Neuron (in vitro differentiated cells): Measurements from ENCODE around the gene LEF1.
"Not testable (repeated sequence)": the region's sequence is repeated elsewhere in the genome, so short reads cannot be mapped to it uniquely, and the experiment has no call there.

ENCODE experiments used
- H2AFZ ChIP-seq: one replicate; pipeline ENCODE4 v1.6.1; 2013; ENCODE audit warnings: low read depth, mild to moderate bottlenecking, inconsistent platforms, low read length, moderate library complexity
- H3K27me3 ChIP-seq: one replicate; pipeline ENCODE4 v1.6.1; 2013; ENCODE audit warnings: low read length; ENCODE audit not compliant: insufficient read depth
- H3K36me3 ChIP-seq: one replicate; pipeline ENCODE4 v1.6.1; 2013; ENCODE audit warnings: low read length; ENCODE audit not compliant: insufficient read depth
- H3K4me1 ChIP-seq: one replicate; pipeline ENCODE4 v1.6.1; 2013; ENCODE audit warnings: low read length; ENCODE audit not compliant: insufficient read depth
- H3K4me3 ChIP-seq: 2 replicates; pipeline ENCODE4 v1.5.1; 2013; ENCODE audit warnings: mild to moderate bottlenecking, low read length, moderate library complexity
- H3K9me3 ChIP-seq: one replicate; pipeline ENCODE4 v1.6.1; 2013; ENCODE audit warnings: low read length

The LEF1 gene

GRCh38 chr4:108055787-108056186 lies 112.9 kb downstream of the LEF1 start:
- no peaks in the 10 kb centered on the region for H3K27me3 ChIP-seq
- no peaks in the 10 kb centered on the region for H3K9me3 ChIP-seq
- H3K4me3 ChIP-seq = no peak overlapping the region
- H3K4me1 ChIP-seq = no peaks in the 10 kb centered on the region
- H2AFZ ChIP-seq = no peak overlapping the region
- peaks cover 6% of the 10 kb centered on the region for H3K36me3 ChIP-seq

- no peaks in the 10 kb centered on the region for H3K9me3 ChIP-seq
- no peak overlapping the region for H2AFZ ChIP-seq
- H3K36me3 ChIP-seq = peaks cover 8% of the 10 kb centered on the region
Measured at GRCh38 chr4:108054025-108054638, 114.6 kb downstream of the LEF1 start.

GRCh38 chr4:108053251-108053711 lies 115.5 kb downstream of the LEF1 start:
- H3K9me3 ChIP-seq = no peaks in the 10 kb centered on the region
- no peaks in the 10 kb centered on the region for H3K27me3 ChIP-seq
- H2AFZ ChIP-seq = no peak overlapping the region
- H3K4me1 ChIP-seq = no peaks in the 10 kb centered on the region
- H3K36me3 ChIP-seq = peaks cover 11% of the 10 kb centered on the region
- no peak overlapping the region for H3K4me3 ChIP-seq

More at GRCh38 chr4:108054025-108054638, 114.6 kb downstream of the LEF1 start:
- no peaks in the 10 kb centered on the region for H3K4me1 ChIP-seq
- no peak overlapping the region for H3K4me3 ChIP-seq
- H3K27me3 ChIP-seq = no peaks in the 10 kb centered on the region

- Histone ChIP-seq H3K4me1 (no peaks in the 10 kb centered on the region), H2AFZ (no peak overlapping the region), H3K36me3 (peaks cover 13% of the 10 kb centered on the region), H3K9me3 (no peaks in the 10 kb centered on the region), H3K4me3 (no peak overlapping the region), H3K27me3 (no peaks in the 10 kb centered on the region)
Measured at GRCh38 chr4:108052558-108053120, 116.1 kb downstream of the LEF1 start.

GRCh38 chr4:108051343-108051742 lies 117.4 kb downstream of the LEF1 start:
- no peak overlapping the region for H2AFZ ChIP-seq
- no peak overlapping the region for H3K4me3 ChIP-seq
- H3K4me1 ChIP-seq = no peaks in the 10 kb centered on the region
- H3K27me3 ChIP-seq = no peaks in the 10 kb centered on the region
- no peaks in the 10 kb centered on the region for H3K9me3 ChIP-seq
- H3K36me3 ChIP-seq = peaks cover 13% of the 10 kb centered on the region

- not testable (repeated sequence) for H3K4me3 ChIP-seq, H2AFZ ChIP-seq, H3K9me3 ChIP-seq, H3K4me1 ChIP-seq, H3K27me3 ChIP-seq
- peaks cover 13% of the 10 kb centered on the region for H3K36me3 ChIP-seq
Measured at GRCh38 chr4:108050166-108051111, 118.3 kb downstream of the LEF1 start.

GRCh38 chr4:108049406-108049805 lies 119.3 kb downstream of the LEF1 start:
- H2AFZ ChIP-seq = no peak overlapping the region
- no peak overlapping the region for H3K4me3 ChIP-seq
- H3K4me1 ChIP-seq = no peaks in the 10 kb centered on the region
- no peaks in the 10 kb centered on the region for H3K27me3 ChIP-seq
- peaks cover 13% of the 10 kb centered on the region for H3K36me3 ChIP-seq
- H3K9me3 ChIP-seq = no peaks in the 10 kb centered on the region

- Histone ChIP-seq H3K4me3 (no peak overlapping the region), H3K36me3 (peaks cover 10% of the 10 kb centered on the region), H3K27me3 (no peaks in the 10 kb centered on the region), H3K9me3 (no peaks in the 10 kb centered on the region), H2AFZ (no peak overlapping the region), H3K4me1 (peaks cover under 1% of the 10 kb centered on the region)
Measured at GRCh38 chr4:108048997-108049396, 119.7 kb downstream of the LEF1 start.

GRCh38 chr4:108048157-108048556 lies 120.6 kb downstream of the LEF1 start:
- H3K36me3 ChIP-seq = peaks cover 7% of the 10 kb centered on the region

GRCh38 chr4:108047199-108047598 lies 121.5 kb downstream of the LEF1 start:
- no peak overlapping the region for H3K4me3 ChIP-seq
- H3K36me3 ChIP-seq = peaks cover 7% of the 10 kb centered on the region
- no peaks in the 10 kb centered on the region for H3K27me3 ChIP-seq
- H2AFZ ChIP-seq = no peak overlapping the region
- H3K4me1 ChIP-seq = peaks cover 14% of the 10 kb centered on the region
- H3K9me3 ChIP-seq = no peaks in the 10 kb centered on the region

More at GRCh38 chr4:108048157-108048556, 120.6 kb downstream of the LEF1 start:
- Histone ChIP-seq H3K4me1 (peaks cover 9% of the 10 kb centered on the region), H2AFZ (no peak overlapping the region), H3K9me3 (no peaks in the 10 kb centered on the region), H3K27me3 (no peaks in the 10 kb centered on the region), H3K4me3 (no peak overlapping the region)

GRCh38 chr4:108045687-108046024 lies 123.1 kb downstream of the LEF1 start:
- Histone ChIP-seq H3K27me3 (no peaks in the 10 kb centered on the region), H3K4me3 (no peak overlapping the region), H3K9me3 (no peaks in the 10 kb centered on the region), H2AFZ (no peak overlapping the region), H3K36me3 (peaks cover 7% of the 10 kb centered on the region), H3K4me1 (peaks cover 14% of the 10 kb centered on the region)

- peaks cover 7% of the 10 kb centered on the region for H3K36me3 ChIP-seq
- no peaks in the 10 kb centered on the region for H3K27me3 ChIP-seq
- H3K9me3 ChIP-seq = no peaks in the 10 kb centered on the region
- no peak overlapping the region for H2AFZ ChIP-seq
- peaks cover 14% of the 10 kb centered on the region for H3K4me1 ChIP-seq
- no peak overlapping the region for H3K4me3 ChIP-seq
Measured at GRCh38 chr4:108044951-108045686, 123.6 kb downstream of the LEF1 start.
